ENCODE measurements around the gene SURF2. TPM values are rescaled to one million over a fixed set of nuclear protein-coding genes. Genes with fewer than 3 reads are reported as not detected.

Gene SURF2
- polyA plus RNA-seq, 3 donors = 17.5 to 24.7 (median 17.6) TPM

GRCh38 chr9:133377721-133378216 is 21.4 kb downstream of the SURF2 start:
- H3K27ac Mint-ChIP-seq = no peak overlapping the region
- peaks cover 0 to 5% (median 3%) of the 10 kb centered on the region in 3 donors for H3K27me3 Mint-ChIP-seq (ENCODE audit: low read depth in 3 of 3)
- no peak overlapping the region for H3K9ac ChIP-seq (ENCODE audit: insufficient read depth, low read length, poor library complexity, severe bottlenecking)
- 97% methylated on average over 3 of the region's 6 CpGs for WGBS (ENCODE audit: insufficient coverage)
- H3K4me1 Mint-ChIP-seq = peaks cover 36% of the 10 kb centered on the region
- peaks cover 26% of the 10 kb centered on the region for H4K20me1 ChIP-seq (ENCODE audit: insufficient read depth, low read length)
- no peaks in the 10 kb centered on the region for H3K9me3 Mint-ChIP-seq
- DNase-seq = no peak
- H3K27ac ChIP-seq (ENCODE audit: low read depth in 1 of 2, low read length in 2 of 2) = no peak overlapping the region
- no peak overlapping the region for H3K4me3 ChIP-seq (replicated peaks in 1 of 3; ENCODE audit: low read depth in 2 of 3, low read length in 3 of 3)
- no peaks in the 10 kb centered on the region for H3K9me3 ChIP-seq (replicated peaks in 1 of 2; ENCODE audit: control insufficient read depth in 1 of 2, insufficient read depth in 1 of 2, low read length in 2 of 2)
- no peak overlapping the region for H3K4me2 ChIP-seq (replicated peaks; ENCODE audit: extremely low read depth, low read length, poor library complexity, severe bottlenecking)
- intact Hi-C loops (cut with micrococcal nuclease) = loop anchor here (2.0 to 10.0 kb wide), 2 partner anchors 41 to 343 kb away; partner anchors contain the start of genes GTF3C5 (in 1 of the 2) and SURF6 (in 1 of the 2)
- no peak overlapping the region for H3K4me3 Mint-ChIP-seq
- peaks cover 30% of the 10 kb centered on the region for H3K79me2 ChIP-seq (ENCODE audit: insufficient read depth, low read length)
- no peak overlapping the region for H2AFZ ChIP-seq (ENCODE audit: insufficient read depth, low read depth, low read length, poor library complexity, severe bottlenecking)
- TF ChIP-seq, protein P1, sequence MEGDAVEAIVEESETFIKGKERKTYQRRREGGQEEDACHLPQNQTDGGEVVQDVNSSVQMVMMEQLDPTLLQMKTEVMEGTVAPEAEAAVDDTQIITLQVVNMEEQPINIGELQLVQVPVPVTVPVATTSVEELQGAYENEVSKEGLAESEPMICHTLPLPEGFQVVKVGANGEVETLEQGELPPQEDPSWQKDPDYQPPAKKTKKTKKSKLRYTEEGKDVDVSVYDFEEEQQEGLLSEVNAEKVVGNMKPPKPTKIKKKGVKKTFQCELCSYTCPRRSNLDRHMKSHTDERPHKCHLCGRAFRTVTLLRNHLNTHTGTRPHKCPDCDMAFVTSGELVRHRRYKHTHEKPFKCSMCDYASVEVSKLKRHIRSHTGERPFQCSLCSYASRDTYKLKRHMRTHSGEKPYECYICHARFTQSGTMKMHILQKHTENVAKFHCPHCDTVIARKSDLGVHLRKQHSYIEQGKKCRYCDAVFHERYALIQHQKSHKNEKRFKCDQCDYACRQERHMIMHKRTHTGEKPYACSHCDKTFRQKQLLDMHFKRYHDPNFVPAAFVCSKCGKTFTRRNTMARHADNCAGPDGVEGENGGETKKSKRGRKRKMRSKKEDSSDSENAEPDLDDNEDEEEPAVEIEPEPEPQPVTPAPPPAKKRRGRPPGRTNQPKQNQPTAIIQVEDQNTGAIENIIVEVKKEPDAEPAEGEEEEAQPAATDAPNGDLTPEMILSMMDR (IDR thresholded peaks at IDR 0.05) = no peak
- H3K36me3 Mint-ChIP-seq = peaks cover 0 to 9% of the 10 kb centered on the region in 2 donors
- H3K4me1 ChIP-seq (ENCODE audit: control insufficient read depth in 1 of 2, insufficient read depth in 2 of 2, low read length in 2 of 2) = peaks cover 21 to 39% of the 10 kb centered on the region in 2 donors
- peaks cover 0 to 6% of the 10 kb centered on the region in 2 donors for H3K36me3 ChIP-seq (replicated peaks in 1 of 2; ENCODE audit: control insufficient read depth in 1 of 2, insufficient read depth in 2 of 2, low read length in 2 of 2)
- no peaks in the 10 kb centered on the region for H3K27me3 ChIP-seq (ENCODE audit: control insufficient read depth in 2 of 2, insufficient read depth in 2 of 2, low read length in 2 of 2)

GRCh38 chr9:133378408-133378962 is 22.1 kb downstream of the SURF2 start:
- TF ChIP-seq, protein P1 (IDR thresholded peaks at IDR 0.05) = no peak
- Mint-ChIP-seq H3K27ac (peak overlapping the region in 2 of 7 donors; percentile 36 to 75), H3K9me3 (no peaks in the 10 kb centered on the region), H3K36me3 (peaks cover 0 to 2% of the 10 kb centered on the region in 2 donors), H3K27me3 (ENCODE audit: low read depth in 3 of 3) (peaks cover 0 to 5% (median 3%) of the 10 kb centered on the region in 3 donors), H3K4me3 (no peak overlapping the region), H3K4me1 (peaks cover 30% of the 10 kb centered on the region)
- Histone ChIP-seq H4K20me1 (ENCODE audit: insufficient read depth, low read length) (peaks cover 19% of the 10 kb centered on the region), H3K27me3 (ENCODE audit: control insufficient read depth in 2 of 2, insufficient read depth in 2 of 2, low read length in 2 of 2) (no peaks in the 10 kb centered on the region), H3K9ac (ENCODE audit: insufficient read depth, low read length, poor library complexity, severe bottlenecking) (no peak overlapping the region), H3K36me3 (replicated peaks in 1 of 2; ENCODE audit: control insufficient read depth in 1 of 2, insufficient read depth in 2 of 2, low read length in 2 of 2) (no peaks in the 10 kb centered on the region), H3K79me2 (ENCODE audit: insufficient read depth, low read length) (peaks cover 23% of the 10 kb centered on the region), H3K27ac (ENCODE audit: low read depth in 1 of 2, low read length in 2 of 2) (no peak overlapping the region), H3K4me1 (ENCODE audit: control insufficient read depth in 1 of 2, insufficient read depth in 2 of 2, low read length in 2 of 2) (peaks cover 21 to 32% of the 10 kb centered on the region in 2 donors), H3K9me3 (replicated peaks in 1 of 2; ENCODE audit: control insufficient read depth in 1 of 2, insufficient read depth in 1 of 2, low read length in 2 of 2) (no peaks in the 10 kb centered on the region), H3K4me2 (replicated peaks; ENCODE audit: extremely low read depth, low read length, poor library complexity, severe bottlenecking) (no peak overlapping the region), H3K4me3 (replicated peaks in 1 of 3; ENCODE audit: low read depth in 2 of 3, low read length in 3 of 3) (no peak overlapping the region), H2AFZ (ENCODE audit: insufficient read depth, low read depth, low read length, poor library complexity, severe bottlenecking) (peak overlapping the region; percentile 57)
- intact Hi-C loops (cut with micrococcal nuclease) = loop anchor here in 1 of 2 donors (10.0 kb wide), 1 partner anchor 344 kb away; the partner anchor contains the start of gene GTF3C5
- 50% methylated on average over 1 of the region's 1 CpG for WGBS (ENCODE audit: insufficient coverage)
- no peak for DNase-seq
